Medulla oblongata (tissue), 1 donor: Measurements from ENCODE around the gene KLF12.
A peak's percentile ranks its signal among the peaks of the same experiment; 100 is the strongest.

Experiments used
- DNase-seq: peaks from one replicate; pipeline ENCODE4 v3.0.0-alpha.2; 2015; ENCODE audit errors: extremely low spot score

KLF12 gene

DNA sequence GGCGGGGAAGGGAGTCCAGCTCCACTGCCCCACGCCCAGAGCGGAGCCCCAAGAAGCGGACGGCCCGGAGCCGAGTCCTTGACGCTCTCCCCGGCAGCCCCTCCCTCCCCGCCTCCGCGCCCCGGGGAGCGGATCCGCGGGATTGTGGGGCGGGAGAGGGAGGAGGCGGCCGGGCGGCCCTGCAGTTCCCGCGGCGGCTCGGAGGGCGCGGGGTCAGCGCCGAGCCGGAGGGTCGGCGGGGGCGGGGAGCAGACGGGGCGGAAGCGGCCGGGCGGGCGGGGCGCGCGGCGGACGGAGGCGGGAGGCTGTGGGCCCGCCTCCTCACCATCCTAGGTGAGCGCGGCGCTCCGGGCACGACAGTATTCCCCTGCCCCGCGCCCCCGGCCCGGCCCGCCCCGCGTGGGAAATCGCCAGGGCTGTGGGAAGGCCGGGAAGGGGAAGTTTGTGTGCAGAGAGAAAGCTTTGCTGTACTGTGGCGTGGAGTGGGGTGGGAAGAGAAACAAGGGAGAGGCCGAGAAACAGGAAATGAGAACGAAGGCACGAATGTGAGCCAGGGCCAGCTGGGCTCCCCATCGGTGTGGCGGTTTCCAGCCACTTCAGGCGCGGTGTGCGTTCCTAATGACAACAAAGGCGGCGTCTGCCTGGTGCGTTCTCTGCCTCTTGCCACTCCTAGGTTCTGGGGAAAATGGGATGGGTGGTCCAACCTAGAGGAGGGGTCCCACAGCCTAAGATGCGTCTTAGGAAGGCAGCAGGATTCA is 1.3 kb upstream of the KLF12 start:
- DNase-seq: peak; percentile 50

DNA sequence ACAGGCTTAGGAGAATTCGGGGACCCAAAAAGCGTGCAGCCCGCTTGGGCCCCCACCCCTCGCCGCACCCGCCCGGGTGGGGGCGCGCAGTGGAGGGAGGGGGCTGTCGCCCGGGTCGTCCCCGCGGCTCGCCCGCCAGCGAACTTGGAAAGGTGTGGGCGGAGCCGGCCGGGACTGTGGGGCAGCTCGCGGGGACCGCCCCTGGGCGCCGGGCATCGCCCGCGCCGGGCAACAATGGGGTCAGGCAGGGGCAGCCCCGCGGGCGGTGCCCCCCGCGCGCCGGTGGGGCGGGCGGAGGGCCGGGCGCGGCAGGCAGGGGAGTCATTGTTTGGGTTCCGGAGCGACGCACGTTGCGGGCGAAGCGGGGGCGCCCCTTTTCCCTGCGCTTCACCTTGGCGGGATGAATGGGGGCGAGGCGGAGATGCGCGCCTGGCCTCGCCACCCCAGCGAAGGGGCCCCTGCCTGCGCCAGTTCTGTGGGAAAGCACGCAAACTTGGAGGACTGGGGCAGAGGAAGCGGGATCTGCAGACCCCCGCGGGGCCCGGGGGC is 647 bp upstream of the KLF12 start:
- DNase-seq: no peak

DNA sequence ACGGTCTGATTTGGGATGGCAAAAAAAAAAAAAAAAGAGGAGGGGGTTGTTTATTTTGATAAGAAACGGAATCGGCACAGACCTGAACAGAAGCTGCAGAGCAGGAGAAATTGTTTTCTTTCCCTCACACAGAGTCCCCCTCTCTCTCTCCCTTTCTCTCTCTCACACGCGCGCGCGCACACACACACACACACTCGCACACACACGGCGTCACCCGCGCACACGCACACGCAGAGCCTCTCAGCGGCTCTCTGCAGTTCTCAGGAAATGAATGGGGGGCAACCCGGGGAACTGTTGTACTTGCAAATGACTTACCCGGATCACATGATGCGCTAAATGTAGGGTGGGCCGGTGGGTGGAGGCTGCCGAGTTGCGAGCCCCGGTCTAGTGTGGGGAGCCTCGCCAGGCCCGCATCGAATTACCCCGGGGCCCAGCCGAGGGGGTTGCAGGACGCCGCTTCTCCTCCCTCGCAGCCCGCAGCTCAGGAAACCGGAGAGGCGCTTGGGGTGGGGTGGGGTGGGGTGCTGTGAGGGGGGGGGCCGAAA is 475 bp downstream of the KLF12 start:
- DNase-seq: peak; percentile 86

DNA sequence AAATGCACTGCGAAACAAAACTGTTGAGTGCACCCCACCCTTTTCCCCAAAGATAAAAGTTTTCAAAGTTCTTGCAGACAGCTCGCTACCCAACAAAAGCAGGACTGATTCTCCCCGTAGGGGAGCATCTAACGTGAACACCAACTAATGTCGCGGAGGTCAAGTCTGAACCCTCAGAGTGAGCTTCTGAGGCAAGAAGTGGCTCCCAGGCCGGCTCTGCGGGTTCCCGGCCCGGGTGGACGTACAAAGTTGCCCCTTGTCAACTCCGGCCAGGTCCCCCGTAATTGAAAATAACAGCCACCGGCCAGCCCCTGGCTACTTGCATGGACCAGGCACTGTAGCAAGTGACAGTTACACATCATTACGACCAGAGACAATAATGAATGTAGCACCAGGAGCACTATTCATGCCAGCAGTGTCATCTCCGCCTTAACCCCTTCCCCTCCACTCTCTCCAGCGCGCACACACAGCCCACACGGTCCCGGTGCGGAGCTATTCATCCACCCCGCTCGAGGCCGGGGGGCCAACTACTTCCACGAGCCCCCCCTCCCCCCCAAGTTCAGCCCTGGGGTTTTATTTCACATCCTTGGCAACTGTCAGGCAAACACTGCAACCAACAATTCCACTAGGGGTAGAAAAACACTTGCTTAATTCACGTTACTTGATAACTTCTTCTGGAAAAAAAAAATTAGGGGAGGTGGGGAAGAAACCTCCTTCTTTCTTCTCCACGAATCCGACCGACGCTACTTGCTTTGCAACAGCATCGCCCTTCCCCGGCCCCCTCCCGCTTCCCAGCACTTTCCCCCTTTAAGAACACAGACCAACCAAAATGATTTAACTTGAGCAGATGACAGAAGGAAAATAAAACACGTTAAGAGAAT is 1.2 kb downstream of the KLF12 start:
- peak; percentile 51 for DNase-seq

DNA sequence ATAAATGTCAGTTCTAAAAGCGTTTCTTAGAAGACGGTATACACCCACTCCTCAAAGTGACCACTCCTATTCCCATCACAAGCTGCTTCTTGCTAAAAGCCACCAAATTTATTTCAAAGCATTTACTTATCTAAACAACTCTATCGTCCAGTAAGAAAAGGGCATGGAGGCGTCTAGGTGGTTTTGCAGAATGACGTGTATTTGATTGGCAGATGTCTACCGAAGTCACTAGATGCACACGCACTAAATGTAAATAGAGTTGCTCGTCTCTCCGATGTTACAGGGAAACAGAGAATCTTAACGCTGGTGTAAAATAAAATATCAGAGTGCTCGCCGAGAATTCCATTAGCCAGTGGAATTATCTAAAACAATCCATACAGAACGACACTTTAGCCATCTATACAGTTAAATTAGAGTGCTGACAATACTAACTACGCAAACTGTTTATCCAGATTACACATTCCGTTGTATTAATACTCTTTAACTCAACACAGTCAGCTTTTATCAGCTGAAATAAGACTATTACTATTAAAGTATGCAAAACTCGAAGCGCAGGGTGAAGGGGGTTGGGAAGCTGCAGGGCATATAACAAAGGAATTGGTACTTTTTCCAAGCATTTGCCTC is 1.9 kb downstream of the KLF12 start:
- DNase-seq: peak; percentile 58

DNA sequence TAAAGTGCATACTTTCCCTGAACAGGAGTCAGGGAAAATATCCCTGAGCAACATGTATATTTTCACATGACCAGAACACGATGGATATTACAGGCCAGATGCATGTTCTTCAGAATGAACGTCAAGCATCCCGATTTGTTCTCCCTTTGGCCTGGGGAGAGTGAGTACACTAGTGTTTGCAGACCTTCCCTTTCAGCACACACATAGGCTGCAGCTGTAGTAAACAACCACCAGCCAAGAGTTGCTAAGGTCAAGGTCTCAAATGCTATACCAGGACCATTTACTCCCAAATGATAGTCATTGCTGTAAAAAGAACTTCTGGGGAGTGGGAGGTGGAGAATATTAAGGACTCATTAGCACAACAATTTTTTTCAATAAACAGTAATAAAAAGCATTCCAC is 3.0 kb downstream of the KLF12 start:
- peak; percentile 42 for DNase-seq

DNA sequence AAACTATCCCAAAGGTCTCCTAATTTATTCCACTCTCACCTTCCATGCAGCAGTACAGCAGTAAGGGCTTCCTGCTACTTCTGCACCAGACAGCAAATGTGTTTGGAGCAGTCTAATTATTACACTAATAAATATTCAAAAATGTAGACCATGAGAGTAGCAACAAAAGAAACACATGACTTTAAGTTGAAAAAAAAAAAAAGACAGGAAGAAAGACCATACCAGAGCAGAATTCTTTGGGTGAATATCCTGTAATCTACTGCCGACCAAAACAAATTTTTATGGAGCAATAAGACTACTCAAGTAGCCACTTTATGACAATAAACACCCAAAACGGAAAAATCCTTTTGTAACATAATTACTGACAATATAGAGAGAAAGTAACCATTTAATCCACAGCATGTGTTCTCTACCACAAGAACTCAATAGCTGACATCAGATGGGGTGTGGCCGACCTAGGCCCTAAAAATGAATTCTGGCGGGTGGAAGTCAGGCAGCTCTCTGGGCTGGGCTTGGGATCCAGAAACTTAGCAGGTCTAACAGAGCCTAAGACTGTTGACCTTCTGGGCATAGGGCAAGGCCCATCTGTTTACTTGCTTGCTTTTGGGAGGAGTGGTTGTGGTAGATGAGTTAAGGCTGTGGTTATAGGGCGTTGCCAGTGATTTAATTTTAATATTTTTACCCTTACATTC is 4.6 kb downstream of the KLF12 start:
- no peak for DNase-seq

DNA sequence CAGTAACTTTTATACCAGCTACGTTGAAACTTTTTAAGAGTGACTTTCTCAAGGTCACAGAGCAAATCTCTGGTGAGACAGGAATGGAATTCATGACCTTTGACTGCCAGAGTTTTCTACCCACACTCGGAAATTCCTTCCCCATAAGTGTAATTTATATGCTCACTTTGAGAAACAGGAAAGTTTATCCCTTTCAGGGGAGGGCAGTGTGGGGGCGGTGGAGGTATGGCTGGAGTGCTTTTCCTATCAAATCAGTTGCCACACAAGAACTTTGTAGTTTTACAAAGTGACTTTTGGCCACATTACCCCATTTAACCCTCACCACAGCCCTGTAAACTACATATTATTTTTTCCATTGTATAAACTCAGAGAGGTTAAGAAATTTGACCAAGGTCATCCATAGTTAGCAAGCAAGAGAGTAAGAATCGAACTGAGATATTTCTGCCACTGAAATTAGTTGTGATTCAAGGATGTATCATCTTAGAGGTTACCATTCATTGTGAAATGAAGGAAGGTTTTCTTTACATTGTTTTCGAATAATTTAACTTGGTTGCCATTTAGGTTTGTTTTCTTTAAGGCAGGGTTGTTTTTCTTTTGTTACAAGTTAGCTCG is 5.9 kb downstream of the KLF12 start:
- DNase-seq: no peak

DNA sequence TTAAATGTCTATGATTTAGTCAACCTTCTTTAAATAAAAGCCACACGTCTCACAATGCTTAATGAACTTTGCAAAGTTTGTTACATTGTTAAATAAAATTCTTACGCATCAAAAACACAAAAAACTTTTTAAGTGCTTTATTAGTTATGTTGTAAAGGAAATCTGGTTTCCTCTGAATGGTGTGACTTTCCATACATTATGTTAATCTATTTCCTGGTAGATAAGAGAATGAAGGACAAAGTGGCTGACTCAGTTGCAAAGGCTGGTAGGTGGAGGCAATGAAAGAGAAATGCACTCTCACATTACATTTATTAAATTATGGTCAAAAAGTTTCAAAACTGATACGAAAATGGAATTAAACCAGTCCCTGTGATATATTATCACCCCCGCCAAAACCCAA is 15.9 kb downstream of the KLF12 start:
- DNase-seq: no peak

DNA sequence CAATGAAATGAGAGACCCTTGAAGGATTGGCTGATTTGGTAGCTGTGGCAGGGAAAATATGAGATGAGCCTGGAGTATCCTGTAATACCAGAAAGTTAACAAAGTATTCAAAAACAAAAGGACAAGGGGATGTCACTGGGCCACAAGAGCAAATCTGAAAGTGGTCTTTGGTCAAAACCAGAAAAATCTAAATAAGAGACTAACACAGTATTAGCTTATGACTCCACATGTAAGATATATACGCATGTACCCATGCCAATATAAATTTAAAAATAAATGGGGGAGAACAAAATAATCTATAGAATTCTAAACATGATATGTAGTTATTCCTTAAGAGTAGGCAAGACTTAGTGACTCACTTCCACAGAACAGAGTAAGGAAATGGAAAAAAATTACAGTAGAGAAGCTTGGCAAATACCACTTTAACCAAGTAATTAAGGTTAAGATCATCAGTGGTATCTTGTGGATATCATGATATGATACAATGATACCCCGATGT is 16.9 kb downstream of the KLF12 start:
- no peak for DNase-seq

DNA sequence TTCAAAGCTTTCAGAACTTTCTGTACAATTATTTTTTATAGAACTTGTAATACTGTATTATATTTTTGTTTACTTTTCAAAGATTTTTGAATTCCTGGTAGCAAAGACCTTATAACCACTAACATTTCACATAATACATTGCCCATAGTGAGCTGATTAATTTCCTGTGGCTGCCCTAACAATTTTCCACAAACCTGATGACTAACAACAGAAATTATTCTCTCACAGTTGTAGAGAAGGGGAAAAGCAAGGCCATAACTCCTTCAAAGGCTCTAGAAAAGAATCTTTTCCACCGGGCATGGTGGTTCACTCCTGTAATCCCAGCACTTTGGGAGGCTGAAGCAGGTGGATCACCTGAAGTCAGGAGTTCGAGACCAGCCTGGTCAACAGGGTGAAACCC is 19.1 kb downstream of the KLF12 start:
- no peak for DNase-seq

DNA sequence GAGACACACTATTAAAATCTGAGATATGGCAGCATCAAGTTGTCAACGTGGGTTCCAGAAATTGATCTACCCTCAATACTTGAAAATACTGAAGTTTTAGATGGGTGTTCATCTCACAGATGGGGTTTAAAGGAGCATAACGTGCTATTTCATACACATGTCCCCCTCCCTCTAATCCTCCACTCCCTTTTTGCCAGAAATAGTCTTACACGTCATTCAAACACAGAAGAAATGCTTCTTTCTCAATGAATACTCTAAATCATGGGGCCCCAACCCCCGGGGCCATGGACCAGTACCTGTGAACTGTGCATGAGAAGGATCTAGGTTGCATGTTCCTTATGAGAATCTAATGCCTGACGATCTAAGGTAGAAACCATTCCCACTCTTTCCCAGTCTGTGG is 19.6 kb downstream of the KLF12 start:
- DNase-seq: no peak

DNA sequence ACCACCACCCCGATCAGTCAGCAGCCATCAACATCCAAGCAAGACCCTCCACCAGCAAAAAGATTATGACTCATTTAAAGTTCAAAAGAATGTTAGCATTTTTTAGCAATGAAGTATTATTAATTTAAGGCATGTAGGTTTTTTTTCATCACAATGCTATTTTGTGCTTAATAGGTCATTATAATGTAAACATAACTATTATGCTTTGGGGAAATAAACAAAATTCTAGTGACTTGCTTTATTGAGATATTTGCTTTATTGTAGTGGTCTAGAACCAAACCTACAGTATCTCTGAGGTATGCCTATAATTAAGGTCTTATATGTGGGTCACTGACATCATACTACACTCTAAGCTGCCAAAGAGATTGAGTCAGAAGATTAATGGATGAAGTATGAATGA is 20.0 kb downstream of the KLF12 start:
- DNase-seq: no peak

DNA sequence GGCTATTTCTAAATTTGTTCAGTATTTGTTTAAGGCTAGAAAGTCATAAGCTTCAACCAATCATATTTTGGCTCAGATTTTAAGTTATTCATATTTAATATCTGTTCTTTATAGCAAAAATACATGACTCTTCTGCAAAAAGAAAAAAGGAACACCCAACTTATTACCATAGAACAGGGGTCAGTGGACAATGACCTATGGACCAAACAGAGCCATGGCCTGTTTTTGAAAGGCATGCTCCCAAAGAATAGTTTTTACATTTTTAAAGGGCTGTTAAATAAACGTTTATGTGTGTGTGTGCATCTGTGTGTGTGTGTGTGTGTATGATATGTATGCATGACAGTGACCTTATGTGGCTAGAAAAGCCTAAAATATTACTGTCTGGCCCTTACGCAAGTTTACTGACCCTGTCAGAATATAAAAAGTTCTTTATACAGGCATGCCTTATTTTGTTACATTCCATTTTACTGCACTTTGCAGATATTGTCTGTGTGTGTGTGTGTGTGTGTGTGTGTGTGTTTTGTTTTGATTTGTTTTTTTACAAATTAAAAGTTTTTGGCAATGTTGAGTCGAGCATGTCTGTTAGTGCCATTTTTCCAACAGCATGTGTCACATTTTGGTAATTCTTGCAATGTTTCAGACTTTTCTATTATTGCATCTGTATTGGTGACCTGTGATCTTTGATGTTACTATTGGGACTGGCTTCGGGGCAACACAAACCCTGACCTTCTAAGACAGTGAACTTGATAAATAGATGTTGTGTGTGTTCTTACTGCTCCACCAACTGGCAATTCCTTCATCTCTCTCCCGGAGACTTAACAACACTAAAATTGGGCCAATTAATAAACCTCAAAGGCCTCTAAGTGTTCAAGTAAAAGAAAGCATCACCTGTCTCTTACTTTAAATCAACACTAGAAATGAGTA is 22.0 kb downstream of the KLF12 start:
- DNase-seq: no peak

DNA sequence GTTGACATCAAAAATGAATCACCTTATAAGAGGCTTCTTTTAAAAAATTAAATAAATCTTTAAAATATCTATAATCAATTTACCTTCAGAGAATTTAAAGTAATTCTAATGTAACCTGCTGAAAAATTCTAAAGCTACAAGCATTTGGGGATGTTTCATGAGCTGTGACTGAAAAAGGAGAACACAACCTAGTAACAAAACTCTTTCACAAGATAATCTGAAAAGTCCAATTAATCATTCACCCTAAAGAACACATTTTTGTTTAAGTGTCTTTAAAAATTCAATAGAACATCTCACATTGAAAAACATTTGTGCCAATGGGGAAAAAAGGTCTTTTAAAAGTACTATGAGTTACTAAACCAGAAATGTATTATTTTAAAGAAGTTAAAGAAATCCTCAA is 22.8 kb downstream of the KLF12 start:
- DNase-seq: no peak

DNA sequence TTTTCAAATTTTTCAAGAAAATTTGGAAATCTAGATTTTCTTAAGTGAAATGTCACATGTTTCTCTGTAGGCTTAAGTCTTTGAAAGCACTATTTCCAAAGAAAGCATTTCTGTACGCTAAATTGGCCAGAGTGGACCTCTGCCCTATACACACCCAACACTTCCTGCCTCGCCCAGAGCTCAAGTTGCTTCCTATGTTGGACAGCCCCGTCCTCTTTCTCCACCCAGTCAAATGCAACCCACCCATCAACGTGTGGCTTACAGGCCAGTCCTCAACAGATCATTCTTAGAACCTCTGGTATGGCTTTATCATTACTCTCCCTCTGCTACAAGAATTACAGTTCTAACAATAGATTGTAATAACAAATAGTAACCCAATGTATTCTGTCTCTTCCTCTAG is 24.2 kb downstream of the KLF12 start:
- no peak for DNase-seq

DNA sequence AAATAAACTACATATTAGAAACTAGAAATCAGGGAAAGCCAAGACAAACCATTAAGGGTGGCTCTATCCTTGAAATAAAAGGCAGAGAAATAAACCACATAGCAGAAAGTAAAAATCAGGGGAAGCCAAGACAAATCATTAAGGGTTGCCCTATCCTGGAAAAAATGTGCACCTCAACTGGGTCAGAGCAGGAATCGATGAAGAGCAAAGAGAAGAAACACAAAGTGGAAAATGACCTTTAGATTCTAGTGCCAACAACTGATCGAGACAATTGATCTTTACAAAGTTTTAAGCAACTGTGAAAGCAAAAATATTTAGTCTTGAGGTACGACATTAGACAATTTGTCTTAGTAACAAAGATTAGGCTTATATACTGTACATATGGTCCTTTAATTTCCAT is 26.6 kb downstream of the KLF12 start:
- DNase-seq: no peak

DNA sequence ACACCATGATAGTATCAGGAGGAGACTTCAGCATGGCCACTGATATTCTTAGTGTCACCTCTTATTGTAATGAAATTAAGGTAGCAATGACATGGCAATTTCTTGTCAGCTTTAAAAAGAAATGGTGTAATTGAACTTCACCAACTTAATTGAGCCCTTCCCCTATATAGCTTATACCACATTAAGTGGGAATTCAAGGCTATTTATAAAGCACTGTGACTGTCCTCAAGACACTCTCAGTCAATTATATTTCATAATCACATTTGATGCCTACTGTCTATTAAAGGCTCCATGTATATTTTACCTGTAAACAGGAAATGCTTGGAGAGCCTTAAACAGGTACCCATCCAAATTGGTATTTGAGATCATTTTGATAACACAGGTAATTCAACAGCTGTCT is 28.3 kb downstream of the KLF12 start:
- no peak for DNase-seq

DNA sequence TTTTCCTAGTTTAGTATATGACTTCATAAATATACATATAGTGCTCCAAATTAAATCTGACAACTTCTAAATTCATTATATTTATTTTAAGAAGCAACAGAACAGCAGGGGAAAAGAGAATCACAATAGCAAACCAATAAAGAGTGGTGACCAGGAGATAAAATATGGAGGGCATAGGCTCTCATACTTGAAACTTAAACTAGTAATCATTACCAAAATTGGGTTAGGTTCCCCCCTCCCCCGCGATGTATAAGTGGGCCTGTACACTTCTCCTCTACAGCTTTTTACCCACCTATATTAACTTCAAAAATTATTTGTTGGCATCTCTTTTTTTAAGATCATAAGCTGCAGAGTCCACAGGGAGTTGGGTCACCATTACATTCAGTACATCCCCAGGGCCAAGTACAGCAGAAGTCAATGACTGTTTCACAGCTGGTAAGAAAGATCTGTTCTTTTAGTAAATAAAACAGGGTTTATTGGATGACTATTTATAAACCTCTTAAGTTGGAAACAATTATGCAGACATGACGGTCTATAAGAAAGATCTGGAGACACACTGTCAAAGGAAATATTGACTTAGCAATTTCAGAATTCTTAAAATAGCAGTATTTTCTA is 29.4 kb downstream of the KLF12 start:
- no peak for DNase-seq
